Suprapubic skin (tissue), 4 donors: ENCODE data around the gene ALAD. TPM values are rescaled to one million over a fixed set of nuclear protein-coding genes. Genes with fewer than 3 reads are reported as not detected.

Experiments used
- DNase-seq, 2 donors: peaks; one replicate each; pipeline ENCODE4 v3.0.0-alpha.2; 2019; ENCODE audit warnings: low spot score in 2 of 2
- H3K27ac ChIP-seq: fragments of 200-600 bp; sonication (generic); one replicate; pipeline ENCODE4 v1.5.1; 2019
- H3K27me3 ChIP-seq: fragments of 200-600 bp; sonication (generic); one replicate; pipeline ENCODE4 v1.5.1; 2019
- H3K36me3 ChIP-seq: fragments of 200-600 bp; sonication (generic); one replicate; pipeline ENCODE4 v1.5.1; 2019
- H3K4me1 ChIP-seq: fragments of 200-600 bp; sonication (generic); one replicate; pipeline ENCODE4 v1.5.1; 2019
- H3K4me3 ChIP-seq: fragments of 200-600 bp; sonication (generic); one replicate; pipeline ENCODE4 v1.5.1; 2019; ENCODE audit warnings: mild to moderate bottlenecking
- H3K9me3 ChIP-seq: fragments of 200-600 bp; sonication (generic); one replicate; pipeline ENCODE4 v1.5.1; 2019
- EP300 ChIP-seq: sonication (generic); formaldehyde crosslinking; IDR thresholded peaks from one replicate; pipeline ENCODE4 v1.6.1; 2017; ENCODE audit warnings: antibody characterized with exemption
- POLR2A ChIP-seq, 2 donors: fragments of 450-650 bp; IDR thresholded peaks; one replicate each; pipeline ENCODE4 v1.6.1; 2017; ENCODE audit warnings: antibody characterized with exemption in 2 of 2, mild to moderate bottlenecking in 2 of 2, moderate library complexity in 2 of 2
- POLR2AphosphoS5 ChIP-seq, 3 donors: sonication (generic); formaldehyde crosslinking; IDR thresholded peaks; one replicate each; pipeline ENCODE4 v1.6.1; 2017; ENCODE audit warnings: antibody characterized with exemption in 3 of 3
- WGBS: methylation state at CpG from one replicate; pipeline ENCODE4 v1.1.5; 2018; 5-methylcytosine and 5-hydroxymethylcytosine counted together
- total RNA-seq, 4 donors: library from RNA; depleted of rRNA; stranded (reverse); fragments of >200 nt; gene quantifications; one replicate each; pipeline ENCODE4 v1.1.0, GENCODE V29; 2016
- TF ChIP-seq, protein P1 (sequence below), 2 donors: fragments of 200-600 bp in 1 of 2; fragments of 450-650 bp in 1 of 2; sonication (generic) in 1 of 2; IDR thresholded peaks; one replicate each; pipeline ENCODE4 v1.5.1; 2016 to 2019; ENCODE audit warnings: antibody characterized with exemption in 2 of 2, mild to moderate bottlenecking in 1 of 2, moderate library complexity in 1 of 2

ALAD gene
- total RNA-seq, 4 donors from 2014 or later: 47.1 to 66.6 (median 53.6) TPM

DNA sequence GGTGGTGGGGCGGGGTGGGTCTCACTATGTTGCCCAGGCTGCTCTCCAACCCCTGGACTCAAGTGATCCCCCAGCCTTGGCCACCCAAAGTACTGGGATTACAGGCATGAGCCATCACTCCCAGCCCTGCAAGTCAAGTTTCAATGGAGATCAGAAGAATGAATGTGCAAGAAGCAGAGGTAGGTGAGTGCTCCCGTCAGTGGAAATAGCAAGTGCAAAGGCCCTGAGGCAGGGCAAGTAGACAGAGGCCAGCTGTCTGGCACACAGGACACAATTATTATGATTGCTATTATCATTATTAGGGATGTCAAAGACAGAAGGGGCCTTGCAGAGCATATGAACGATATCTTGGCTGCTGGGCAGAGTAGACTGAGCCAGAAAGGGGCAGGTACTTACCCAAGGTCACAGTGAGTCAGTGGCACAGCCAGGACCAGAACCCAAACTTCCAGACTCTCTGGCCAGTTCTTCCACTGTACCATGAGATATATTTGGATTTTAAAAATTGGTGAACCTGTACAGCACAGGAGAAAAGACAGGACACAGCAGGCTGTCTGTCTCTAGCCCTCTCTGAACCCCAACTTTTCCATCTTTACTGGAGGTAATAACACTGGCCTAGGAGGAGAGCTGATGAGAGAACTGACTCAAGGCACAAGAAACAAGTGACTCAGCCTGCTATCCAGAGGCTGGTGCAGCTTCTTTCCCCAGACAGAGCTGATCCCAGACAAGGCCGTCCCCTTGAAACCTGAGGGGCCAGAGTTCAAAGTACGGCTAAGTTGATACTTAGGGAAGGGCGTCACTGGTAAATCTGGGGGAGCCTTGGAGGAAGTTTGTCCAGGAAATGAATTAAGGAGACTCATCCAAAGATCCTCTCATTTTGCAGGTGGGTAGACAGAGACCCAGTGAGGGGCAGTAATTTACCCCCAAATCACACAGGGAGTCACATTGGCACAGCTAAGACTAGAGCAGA is 25.7 kb downstream of the ALAD start:
- TF ChIP-seq, protein P1, sequence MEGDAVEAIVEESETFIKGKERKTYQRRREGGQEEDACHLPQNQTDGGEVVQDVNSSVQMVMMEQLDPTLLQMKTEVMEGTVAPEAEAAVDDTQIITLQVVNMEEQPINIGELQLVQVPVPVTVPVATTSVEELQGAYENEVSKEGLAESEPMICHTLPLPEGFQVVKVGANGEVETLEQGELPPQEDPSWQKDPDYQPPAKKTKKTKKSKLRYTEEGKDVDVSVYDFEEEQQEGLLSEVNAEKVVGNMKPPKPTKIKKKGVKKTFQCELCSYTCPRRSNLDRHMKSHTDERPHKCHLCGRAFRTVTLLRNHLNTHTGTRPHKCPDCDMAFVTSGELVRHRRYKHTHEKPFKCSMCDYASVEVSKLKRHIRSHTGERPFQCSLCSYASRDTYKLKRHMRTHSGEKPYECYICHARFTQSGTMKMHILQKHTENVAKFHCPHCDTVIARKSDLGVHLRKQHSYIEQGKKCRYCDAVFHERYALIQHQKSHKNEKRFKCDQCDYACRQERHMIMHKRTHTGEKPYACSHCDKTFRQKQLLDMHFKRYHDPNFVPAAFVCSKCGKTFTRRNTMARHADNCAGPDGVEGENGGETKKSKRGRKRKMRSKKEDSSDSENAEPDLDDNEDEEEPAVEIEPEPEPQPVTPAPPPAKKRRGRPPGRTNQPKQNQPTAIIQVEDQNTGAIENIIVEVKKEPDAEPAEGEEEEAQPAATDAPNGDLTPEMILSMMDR (IDR thresholded peaks at IDR 0.05): no peak
- TF ChIP-seq POLR2AphosphoS5 (IDR thresholded peaks at IDR 0.05) (no peak), EP300 (no peak), POLR2A (IDR thresholded peaks at IDR 0.05) (no peak)
- H3K27ac ChIP-seq: no peak overlapping the region
- peaks cover 24% of the 10 kb centered on the region for H3K36me3 ChIP-seq
- no peaks in the 10 kb centered on the region for H3K27me3 ChIP-seq
- H3K9me3 ChIP-seq: no peaks in the 10 kb centered on the region
- no peak for DNase-seq
- WGBS: 83% methylated on average over 6 of the region's 6 CpGs
- peak overlapping the region; percentile 90 for H3K4me3 ChIP-seq
- H3K4me1 ChIP-seq: peaks cover 26% of the 10 kb centered on the region

DNA sequence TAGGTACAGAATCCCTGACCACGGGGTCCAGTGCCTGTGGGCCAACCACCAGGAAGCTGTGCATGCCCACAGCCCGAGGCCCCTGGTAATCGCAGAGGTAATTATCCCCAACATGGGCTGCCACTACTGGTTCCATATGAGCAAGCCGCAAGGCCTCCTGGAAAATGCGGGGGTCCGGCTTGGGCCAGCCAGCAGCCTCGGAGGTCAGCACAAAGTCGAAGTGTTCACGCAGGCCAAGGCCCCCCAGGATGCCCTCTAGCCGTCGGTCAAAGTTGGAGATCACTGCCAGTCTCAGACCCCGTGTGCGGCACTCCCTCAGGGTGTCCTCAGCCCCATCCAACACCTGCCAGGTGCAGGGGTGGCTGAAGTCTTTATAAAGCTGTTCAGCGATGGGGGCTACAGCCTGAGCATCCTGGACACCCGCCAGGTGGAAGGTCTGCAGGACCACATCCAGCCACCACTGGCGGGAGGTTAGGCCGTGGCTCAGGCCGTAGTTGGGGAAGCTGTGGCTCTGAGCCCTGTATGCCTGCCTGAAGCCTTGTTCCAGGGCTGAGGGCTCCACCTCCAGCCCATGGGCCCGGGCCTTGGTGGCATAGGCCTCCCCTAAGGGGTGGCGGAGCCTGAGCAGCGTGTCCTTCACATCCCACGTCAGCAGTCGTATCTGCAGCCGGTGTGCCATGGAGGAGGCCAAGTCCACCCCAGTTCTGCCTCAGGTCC is 27.2 kb downstream of the ALAD start:
- TF ChIP-seq POLR2A (IDR thresholded peaks at IDR 0.05) (no peak), POLR2AphosphoS5 (IDR thresholded peaks at IDR 0.05) (no peak), EP300 (no peak)
- TF ChIP-seq, protein P1 (IDR thresholded peaks at IDR 0.05): no peak
- Histone ChIP-seq H3K4me3 (no peak overlapping the region), H3K27me3 (no peaks in the 10 kb centered on the region), H3K27ac (no peak overlapping the region), H3K9me3 (no peaks in the 10 kb centered on the region), H3K4me1 (peaks cover 26% of the 10 kb centered on the region), H3K36me3 (peaks cover 24% of the 10 kb centered on the region)
- 88% methylated on average over 12 of the region's 24 CpGs for whole genome bisulfite sequencing
- DNase-seq: no peak

DNA sequence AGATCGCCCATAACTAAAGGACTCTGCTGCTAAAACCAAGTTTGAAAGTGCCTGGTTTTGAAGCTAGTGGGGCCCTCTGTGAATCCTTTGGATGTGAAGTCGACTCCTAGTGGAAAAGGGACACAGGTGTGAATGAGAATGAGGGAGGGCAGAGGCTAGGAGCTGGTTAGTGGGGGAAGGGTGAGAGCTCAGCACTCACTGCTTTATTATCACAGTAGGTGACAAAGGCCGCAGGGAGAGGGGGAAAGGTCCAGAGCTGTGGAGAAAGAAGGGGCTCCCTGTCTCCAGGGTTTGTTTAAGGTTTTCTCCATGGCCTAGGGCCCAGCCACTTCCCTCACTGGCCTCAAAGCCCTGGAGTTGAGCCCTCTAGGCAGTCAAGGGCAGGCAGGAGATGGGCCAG is 27.8 kb downstream of the ALAD start:
- Histone ChIP-seq H3K36me3 (peaks cover 24% of the 10 kb centered on the region), H3K4me1 (peaks cover 26% of the 10 kb centered on the region), H3K27ac (no peak overlapping the region), H3K27me3 (no peaks in the 10 kb centered on the region), H3K9me3 (no peaks in the 10 kb centered on the region), H3K4me3 (no peak overlapping the region)
- no peak for TF ChIP-seq POLR2A (IDR thresholded peaks at IDR 0.05)
- TF ChIP-seq POLR2AphosphoS5 (IDR thresholded peaks at IDR 0.05): no peak
- TF ChIP-seq, protein P1 (IDR thresholded peaks at IDR 0.05): no peak
- no peak for TF ChIP-seq EP300
- 68% methylated on average over 3 of the region's 3 CpGs for WGBS
- no peak for DNase-seq

DNA sequence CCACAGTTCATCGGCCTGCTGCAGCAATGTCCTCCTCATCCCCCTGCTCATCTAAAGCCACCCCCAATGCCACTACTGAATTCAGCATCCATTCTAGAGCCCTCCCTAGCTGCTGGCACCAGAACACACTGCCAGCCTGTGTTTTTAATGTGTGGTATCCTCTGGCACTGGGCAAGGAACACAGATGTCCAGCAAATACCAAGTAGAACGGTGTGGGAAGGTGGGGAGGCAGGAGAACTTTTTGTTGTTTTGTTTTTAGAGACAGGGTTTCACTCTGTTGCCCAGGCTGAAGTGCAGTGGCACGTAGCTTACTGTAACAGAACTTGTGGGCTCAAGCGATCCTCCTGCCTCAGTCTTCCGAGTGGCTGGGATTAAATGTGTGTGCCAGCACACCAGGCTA is 29.0 kb downstream of the ALAD start:
- H3K27ac ChIP-seq: no peak overlapping the region
- 91% methylated on average over 5 of the region's 5 CpGs for WGBS
- TF ChIP-seq POLR2AphosphoS5 (IDR thresholded peaks at IDR 0.05) (no peak), POLR2A (IDR thresholded peaks at IDR 0.05) (no peak), EP300 (no peak)
- TF ChIP-seq, protein P1 (IDR thresholded peaks at IDR 0.05): no peak

DNA sequence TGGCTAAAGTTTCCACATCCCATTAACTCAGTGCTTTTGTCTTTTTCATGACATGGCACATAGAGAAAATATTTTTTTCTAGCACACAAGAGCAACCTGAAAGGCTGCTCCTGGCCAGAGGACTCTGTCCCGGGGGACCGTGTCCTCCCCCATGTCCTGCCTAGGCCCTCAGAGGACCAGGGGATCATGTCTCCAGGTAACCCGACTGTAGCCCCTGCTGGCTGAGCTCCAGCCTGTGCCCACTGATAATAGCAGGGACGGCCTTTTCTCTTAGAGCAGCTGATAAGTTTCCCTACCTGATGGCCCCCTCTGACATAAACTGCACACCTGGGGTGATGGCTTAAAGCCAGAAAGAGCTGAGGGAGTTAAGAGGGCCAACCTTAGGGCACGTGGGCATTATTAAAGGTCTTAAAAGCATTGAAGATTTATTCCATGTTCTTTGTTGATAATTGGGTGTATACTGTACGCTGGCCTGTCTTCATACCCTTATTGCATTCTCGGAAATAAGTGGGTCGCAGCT is 30.2 kb downstream of the ALAD start:
- TF ChIP-seq EP300 (no peak), POLR2AphosphoS5 (IDR thresholded peaks at IDR 0.05) (no peak), POLR2A (IDR thresholded peaks at IDR 0.05) (no peak)
- WGBS: 74% methylated on average over 8 of the region's 8 CpGs
- H3K27me3 ChIP-seq: no peaks in the 10 kb centered on the region
- peaks cover 9% of the 10 kb centered on the region for H3K4me1 ChIP-seq
- no peaks in the 10 kb centered on the region for H3K9me3 ChIP-seq
- H3K36me3 ChIP-seq: peaks cover 24% of the 10 kb centered on the region
- no peak for DNase-seq
- H3K27ac ChIP-seq: no peak overlapping the region
- H3K4me3 ChIP-seq: no peak overlapping the region

More for the DNA sequence above, 29.0 kb downstream of the ALAD start:
- DNase-seq: no peak
- Histone ChIP-seq H3K27me3 (no peaks in the 10 kb centered on the region), H3K4me3 (no peak overlapping the region), H3K9me3 (no peaks in the 10 kb centered on the region), H3K4me1 (peaks cover 20% of the 10 kb centered on the region), H3K36me3 (peaks cover 24% of the 10 kb centered on the region)
